Measurements from ENCODE around the gene KLHDC8B.

Gene KLHDC8B

DNA sequence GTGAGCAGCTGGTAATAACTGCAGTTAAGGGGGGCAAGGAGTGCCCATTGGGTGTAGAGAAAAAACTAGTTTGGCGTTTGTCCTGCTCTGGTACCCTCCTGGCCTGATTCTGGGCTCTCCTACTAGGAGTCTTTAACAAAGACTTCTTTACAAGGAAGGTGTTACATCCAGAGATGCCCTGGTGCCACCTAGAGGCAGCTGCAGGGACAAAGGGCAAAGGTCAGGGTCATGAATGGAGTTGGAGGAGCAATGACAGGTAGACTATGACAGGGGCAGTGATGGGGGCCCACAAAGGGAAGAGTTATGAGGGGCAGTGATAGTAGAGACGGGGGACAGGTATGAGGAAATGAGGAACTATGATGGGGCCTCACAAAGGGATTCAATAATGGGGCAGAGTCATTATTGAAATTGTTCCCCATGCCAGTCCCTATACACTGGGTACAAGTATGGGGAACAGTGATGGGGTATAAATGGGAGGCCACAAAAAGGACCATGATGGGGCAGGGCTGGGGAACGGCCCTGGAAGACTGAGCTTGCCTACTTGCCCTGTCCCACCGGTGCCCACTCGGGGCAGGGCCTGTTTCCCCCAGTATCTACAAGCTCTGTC is 13.2 kb upstream of the KLHDC8B start:
- TF ChIP-seq, protein P1, sequence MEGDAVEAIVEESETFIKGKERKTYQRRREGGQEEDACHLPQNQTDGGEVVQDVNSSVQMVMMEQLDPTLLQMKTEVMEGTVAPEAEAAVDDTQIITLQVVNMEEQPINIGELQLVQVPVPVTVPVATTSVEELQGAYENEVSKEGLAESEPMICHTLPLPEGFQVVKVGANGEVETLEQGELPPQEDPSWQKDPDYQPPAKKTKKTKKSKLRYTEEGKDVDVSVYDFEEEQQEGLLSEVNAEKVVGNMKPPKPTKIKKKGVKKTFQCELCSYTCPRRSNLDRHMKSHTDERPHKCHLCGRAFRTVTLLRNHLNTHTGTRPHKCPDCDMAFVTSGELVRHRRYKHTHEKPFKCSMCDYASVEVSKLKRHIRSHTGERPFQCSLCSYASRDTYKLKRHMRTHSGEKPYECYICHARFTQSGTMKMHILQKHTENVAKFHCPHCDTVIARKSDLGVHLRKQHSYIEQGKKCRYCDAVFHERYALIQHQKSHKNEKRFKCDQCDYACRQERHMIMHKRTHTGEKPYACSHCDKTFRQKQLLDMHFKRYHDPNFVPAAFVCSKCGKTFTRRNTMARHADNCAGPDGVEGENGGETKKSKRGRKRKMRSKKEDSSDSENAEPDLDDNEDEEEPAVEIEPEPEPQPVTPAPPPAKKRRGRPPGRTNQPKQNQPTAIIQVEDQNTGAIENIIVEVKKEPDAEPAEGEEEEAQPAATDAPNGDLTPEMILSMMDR (IDR thresholded peaks at IDR 0.05; ENCODE audit: borderline replicate concordance, insufficient read depth, low read depth, low read length) = peak; percentile 66
- no peak overlapping the region for H3K4me3 ChIP-seq (ENCODE audit: low read depth, low read length)

DNA sequence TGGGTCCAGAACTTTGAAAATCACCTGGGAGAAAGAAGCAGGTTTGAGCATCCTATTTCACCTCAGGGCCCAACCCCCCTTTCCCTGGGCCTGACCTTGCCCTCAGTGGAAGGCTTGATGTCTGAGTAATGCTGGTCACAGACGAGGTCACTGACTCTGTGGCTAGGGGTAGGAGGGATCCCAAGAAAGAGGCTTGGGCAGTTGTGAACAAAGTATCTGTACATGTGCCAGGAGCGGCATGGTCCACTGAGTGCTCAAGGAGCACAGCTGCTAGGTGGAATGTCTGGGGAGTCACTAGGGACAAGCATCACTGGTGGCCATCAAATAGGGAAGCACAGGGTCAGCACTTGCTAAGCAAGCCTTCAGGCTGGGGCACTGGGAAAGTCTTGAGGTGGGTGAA is 12.6 kb upstream of the KLHDC8B start:
- H3K4me3 ChIP-seq (ENCODE audit: low read depth, low read length) = no peak overlapping the region
- TF ChIP-seq, protein P1 (IDR thresholded peaks at IDR 0.05; ENCODE audit: borderline replicate concordance, insufficient read depth, low read depth, low read length) = no peak

DNA sequence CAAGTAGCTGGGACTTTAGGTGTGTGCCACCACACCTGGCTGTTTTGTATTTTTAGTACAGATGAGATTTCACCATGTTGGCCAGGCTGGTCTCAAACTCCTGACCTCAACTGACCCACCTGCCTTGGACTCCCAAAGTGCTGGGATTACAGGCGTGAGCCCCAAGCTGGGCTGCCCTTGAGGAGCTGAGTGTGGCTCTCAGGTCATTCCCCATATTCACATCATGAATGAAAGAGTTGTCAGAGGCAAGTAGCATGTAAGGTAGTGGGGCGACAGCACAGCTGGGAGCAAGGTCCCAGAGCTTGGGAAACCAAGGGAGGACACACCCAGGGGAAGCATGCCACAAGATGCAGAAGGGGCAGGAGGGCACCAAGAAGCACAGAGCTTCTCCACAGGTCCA is 10.2 kb upstream of the KLHDC8B start:
- TF ChIP-seq, protein P1 (IDR thresholded peaks at IDR 0.05; ENCODE audit: borderline replicate concordance, insufficient read depth, low read depth, low read length) = no peak
- H3K4me3 ChIP-seq (ENCODE audit: low read depth, low read length) = no peak overlapping the region

DNA sequence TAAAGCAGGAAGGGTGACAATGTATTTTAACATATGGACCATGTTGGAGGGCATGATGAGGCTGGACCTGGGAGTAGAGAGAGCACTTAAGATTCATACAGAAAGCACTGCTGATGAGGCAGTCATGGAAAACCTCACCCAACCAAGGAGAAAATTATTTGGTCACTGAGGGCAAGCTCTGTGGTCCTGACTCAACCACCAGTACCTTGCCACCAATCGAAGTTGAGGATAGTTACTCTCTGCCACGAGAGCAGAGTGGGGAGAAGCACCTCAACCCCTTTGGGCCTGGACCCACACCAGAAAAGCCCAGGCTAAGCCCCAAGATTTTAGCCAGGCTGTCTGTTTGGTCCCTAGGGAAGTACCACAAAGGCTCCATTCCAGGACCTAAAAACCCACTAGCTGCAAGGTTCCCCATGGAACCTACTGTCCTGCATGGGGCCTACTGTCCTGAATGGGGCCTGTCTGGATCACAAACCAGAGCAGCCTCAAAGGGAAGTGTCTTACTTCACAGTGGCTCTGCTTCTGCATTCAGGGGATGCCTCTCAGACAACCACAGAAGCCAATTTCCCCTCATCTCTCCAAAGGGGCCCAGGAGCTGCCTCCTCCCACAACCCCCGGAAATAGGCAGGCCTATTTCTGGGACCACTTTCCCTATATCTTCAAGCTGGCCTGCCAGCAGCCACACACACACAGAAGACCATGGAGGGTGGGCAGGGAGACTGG is 9.4 kb upstream of the KLHDC8B start:
- TF ChIP-seq, protein P1 (IDR thresholded peaks at IDR 0.05; ENCODE audit: borderline replicate concordance, insufficient read depth, low read depth, low read length) = no peak
- H3K4me3 ChIP-seq (ENCODE audit: low read depth, low read length) = no peak overlapping the region

DNA sequence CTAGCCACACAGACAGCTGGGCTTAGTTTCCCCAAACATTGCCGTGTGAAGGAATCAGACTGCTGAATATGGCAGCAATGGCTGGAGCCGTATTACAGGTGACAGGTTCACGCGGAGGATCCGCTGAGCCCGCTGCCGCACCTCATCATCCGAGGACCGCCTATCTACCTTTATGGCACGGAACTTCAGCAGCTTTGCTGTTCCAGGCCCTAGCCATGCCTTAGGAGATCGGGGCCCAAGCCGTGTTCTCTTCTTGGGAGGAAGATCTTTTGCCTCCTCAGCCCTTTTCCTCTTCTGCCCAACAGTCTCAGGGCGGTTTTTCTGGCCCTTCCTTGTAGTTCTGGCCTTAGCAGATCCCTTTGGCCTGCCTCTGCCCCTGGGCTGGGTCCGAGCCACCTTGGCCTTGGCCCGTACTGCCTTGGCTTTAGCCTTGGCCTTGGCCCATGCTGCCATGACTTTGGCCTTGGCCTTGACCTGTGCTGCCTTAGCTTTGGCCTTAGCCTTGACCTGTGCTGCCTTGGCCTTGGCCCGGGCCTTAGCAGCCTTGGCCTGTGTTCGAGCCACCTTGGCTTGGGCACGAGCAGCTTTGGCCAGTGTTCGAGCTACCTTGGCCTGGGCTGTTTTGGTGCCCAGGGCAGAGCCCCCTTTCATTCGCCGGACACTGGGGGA is 8.5 kb upstream of the KLHDC8B start:
- H3K4me3 ChIP-seq (ENCODE audit: low read depth, low read length) = no peak overlapping the region
- TF ChIP-seq, protein P1 (IDR thresholded peaks at IDR 0.05; ENCODE audit: borderline replicate concordance, insufficient read depth, low read depth, low read length) = no peak

DNA sequence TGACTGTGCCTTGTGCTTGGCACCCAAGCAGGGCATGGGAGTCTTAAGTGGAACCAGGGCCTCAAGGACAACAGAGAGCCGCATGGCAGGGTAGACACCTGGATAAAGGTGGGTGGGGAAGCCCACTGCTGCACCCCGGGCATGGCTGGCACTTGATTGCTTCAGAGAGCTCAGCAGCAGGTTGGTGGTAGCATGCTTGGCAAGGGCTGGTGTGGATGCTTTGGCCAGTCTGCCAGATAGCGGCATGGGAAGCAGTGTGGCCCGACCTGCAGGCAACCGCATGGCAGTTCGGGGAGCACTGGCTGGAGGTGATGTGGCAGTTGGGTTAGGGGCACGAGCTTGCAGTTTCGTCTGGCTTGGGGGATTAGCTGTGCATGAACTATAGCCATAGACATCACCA is 7.8 kb upstream of the KLHDC8B start:
- no peak overlapping the region for H3K4me3 ChIP-seq (ENCODE audit: low read depth, low read length)
- TF ChIP-seq, protein P1 (IDR thresholded peaks at IDR 0.05; ENCODE audit: borderline replicate concordance, insufficient read depth, low read depth, low read length) = no peak
